Epithelial cell of prostate (primary cell): ENCODE data around the gene LRRC8E.

ENCODE experiments used
- DNase-seq: peaks from one replicate; pipeline ENCODE4 v3.0.0-alpha.2; 2011; ENCODE audit warnings: low read depth, low spot score
- H3K27ac ChIP-seq: fragments of 450-650 bp; 2 replicates; pipeline ENCODE4 v1.5.1; 2017; ENCODE audit warnings: mild to moderate bottlenecking

Gene LRRC8E

DNA sequence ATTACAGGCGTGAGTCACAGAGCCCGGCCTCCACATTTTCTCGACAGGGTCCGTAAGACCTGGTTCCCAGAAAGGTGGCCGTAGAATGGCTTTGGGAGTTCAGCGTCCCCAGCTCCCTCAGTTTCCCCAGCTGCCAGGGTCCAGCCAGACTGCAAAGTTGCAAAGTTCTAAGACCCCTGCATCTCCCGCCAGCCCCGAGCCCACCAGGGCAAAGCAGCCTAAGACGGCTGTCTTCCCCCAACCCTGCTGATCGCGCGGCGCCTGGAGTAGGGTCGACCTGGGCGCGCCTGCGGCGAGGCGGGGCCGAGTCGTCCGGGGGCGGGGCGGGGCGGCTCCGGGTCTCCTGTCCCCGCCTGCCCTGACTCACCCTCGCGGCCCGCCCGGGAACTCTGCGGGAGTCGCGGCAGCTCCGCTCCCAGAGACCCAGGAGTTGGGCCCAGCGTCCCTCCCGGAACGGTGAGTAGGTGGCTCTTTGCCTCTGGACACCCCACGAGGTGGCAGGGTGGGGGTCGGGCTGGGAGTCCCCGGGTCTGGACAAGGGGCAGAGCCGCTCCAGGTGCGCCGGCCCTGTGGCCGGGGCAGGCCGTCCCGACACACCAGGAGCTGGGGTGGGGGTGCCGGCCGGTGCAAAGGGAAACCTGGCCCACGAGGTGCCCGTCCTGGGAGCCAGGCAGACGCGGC, at the start of gene LRRC8E:
LRRC8E (plus strand) TSS at position 366 of the 681 bp plus-strand sequence. CDS start 7,094 bp downstream, outside the sequence.
- H3K27ac ChIP-seq, result no peak within 1 kb of the TSS
- DNase-seq, result no peak

DNA sequence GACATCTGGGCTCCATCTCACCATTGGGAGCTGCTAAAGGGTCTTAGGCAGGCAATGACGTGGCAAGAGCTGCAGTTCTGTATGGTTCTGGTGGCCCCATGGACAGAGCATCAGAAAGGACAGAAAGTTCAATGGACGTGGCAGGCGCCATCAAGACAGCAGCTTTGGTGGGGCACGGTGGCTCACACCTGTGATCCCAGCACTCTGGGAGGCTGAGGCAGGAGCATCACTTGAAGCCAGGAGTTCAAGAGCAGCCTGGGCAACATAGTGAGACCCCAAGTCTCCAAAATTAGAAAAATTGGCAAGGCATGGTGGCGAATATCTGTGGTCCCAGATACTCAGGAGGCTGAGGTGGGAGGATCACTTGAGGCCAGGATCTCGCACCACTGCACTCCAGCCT, 48.8 kb upstream of the LRRC8E start:
- no peak overlapping the region for H3K27ac ChIP-seq
- DNase-seq, result no peak

DNA sequence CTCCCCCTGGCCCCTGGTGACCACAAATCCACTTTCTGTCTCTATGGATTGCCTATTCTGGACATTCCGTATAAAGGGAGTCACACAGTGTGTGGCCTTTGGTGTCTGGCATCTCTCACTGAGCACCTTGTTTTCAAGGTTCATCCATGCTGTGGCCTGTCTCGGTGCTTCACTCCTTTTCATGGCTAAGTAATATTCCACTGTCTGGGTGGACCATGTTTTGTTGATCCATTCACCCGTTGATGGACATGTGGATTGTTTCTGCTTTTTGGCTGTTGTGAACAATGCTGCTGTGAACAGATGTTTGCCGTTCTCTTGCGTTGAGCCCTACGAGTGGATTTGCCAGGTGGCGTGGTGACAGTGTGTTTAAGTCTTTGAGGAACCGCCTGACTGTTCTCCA, 47.7 kb upstream of the LRRC8E start:
- DNase-seq, result no peak
- no peak overlapping the region for H3K27ac ChIP-seq

DNA sequence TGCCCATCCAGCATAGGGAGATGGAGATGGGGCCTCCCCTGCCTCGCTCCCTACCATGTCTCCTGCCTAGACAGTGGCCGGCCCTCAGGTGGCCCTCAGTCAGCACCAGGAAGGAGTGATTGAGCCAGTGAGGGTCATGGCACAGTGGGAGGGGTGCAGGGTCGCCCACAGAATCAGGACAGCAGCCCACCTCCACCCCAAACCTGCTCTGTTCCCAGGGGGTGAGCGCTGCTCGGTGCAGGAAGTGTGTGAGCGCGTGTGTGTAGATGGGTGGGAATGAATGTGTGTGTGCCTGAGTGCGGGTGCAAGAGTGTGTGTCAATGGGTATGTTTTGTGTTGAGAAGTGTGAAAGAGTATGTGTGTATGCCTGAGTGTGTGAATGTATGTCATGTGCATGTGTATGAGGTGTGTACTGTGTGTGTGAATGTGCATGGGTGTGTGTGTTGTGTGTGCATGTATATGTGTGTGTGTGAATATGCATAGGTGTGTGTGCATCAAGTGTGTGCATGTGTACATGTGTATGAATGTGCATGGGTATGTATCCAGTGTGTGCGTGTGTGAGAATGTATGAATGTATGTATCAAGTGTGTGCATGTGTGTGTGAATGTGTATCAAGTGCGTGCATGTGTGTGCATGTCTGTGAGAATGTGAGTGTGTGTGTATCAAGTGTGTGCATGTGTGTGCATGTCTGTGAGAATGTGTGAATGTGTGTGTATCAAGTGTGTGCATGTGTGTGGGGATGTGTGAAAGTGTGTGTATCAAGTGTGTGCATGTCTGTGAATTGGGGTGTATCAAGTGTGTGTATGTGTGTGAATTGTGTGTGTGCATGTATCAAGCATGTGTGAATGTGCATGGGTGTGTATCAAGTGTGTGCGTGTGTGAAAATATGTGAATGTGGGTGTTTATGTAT, 46.3 kb upstream of the LRRC8E start:
- no peak overlapping the region for H3K27ac ChIP-seq
- no peak for DNase-seq

DNA sequence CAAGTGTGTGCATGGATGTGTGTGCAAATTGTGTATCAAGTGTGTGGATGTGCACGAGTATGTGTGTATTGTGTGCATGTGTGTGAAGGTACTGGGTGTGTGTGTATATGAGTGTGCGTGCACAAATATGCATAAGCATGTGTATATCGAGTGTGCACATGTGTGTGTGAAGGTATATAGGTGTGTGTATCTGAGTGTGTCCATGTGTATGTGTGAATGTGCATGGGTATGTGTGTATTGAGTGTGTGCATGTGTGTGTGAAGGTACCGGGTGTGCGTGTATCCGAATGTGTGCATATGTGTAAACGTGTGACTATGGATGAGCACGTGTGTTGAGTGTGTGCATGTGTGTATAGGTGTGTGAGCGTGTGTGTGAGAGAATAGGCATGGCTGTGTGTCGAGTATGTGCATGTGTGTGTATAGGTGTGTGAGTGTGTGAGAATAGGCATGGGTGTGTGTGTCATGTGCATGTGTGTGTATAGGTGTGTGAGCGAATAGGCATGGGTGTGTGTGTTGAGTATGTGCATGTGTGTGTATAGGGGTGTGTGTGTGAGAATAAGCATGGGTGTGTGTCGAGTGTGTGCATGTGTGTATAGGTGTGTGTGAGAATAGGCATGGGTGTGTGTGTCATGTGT, 45.5 kb upstream of the LRRC8E start:
- no peak for DNase-seq
- H3K27ac ChIP-seq, result no peak overlapping the region

DNA sequence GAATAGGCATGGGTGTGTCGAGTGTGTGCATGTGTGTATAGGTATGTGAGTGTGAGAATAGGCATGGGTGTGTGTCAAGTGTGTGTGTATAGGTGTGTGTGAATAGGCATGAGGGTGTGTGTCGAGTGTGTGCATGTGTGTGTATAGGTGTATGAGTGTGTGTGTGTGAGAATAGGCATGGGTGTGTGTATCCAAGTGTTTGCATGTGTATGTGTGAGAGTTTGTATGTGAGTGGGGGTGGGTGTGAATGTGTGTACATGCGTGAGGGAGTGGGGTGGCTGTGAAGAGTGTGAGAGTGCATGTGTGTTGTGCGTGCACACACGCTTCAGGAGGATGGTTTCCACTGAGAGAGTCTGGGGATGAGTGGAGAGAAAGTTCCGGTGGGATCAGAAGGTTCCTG, 44.8 kb upstream of the LRRC8E start:
- no peak overlapping the region for H3K27ac ChIP-seq
- DNase-seq, result no peak

DNA sequence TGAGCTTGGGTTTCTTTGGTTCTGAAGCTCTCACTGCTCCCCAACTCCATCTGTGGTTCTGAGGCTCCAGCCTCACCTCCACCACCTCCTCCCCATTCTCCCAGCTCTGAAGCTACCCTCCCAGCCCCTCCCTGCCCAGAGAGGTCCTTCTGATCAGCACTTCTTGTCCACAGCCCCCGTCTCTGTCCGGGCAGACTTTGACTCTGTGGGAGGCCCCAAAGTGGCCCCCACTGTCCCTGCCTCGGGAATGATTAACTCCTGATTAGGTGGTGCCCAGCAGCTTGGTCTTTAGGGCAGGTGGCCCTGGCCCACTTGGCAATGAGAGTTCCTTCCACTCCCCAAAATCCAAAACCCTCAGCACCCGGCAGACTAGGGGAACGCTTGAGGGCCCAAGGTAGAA, 43.9 kb upstream of the LRRC8E start:
- DNase-seq, result no peak
- no peak overlapping the region for H3K27ac ChIP-seq

DNA sequence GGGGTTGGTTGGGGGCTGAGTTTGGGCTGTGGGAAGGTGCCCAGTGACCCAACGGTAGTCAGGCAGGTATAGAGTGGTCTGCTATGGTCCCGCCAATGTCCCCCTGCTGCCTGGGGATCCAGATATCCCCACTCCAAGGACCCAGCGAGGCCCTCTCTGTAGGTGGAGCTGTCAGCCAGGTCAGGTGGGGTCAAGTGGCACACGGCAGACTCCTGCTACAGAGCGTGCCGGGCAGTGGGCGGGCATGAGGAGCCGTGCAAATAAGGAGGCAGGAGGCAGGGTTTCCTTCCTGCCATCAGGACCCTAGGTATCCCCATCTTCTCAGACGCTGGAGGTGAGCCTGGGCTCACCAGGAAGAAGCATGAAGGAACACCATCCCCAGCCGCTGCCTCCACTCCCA, 43.4 kb upstream of the LRRC8E start:
- H3K27ac ChIP-seq, result no peak overlapping the region
- DNase-seq, result no peak

DNA sequence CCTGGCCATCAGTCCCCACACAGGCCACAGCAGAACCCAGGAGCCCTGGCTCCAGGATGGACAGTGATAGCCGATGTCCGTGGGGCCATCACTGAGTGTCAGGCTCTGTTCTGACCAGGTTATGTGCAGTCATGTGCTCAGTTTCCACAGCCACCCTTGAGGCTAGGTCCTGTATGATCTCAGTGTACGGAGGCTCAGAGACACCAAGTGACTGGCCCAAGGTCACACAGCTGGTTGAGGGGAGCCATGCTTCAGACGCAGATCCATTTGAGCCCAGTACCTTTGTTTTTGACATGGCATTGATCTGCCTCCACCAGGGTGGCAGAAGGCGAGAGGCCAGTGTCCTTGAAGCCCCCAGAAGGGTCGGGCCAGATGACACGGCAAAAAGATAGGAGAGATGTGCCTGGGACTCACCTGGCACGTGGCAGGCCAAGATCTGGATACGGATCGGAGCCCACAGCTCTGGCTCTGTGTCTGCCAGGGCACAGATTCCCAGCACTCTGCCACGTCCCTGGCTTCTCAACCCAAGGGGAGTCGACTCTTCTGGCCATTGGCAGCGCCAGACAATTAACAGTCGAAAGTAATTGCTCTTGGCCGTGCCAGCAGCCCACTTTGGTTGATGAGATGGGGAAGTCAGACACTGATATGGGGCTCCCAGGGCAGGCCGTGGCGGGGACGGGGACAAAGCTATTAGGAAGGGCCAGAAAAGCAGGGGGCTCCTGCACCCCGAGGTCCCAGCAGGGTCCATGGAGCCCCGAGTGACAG, 42.7 kb upstream of the LRRC8E start:
- no peak for DNase-seq
- no peak overlapping the region for H3K27ac ChIP-seq

DNA sequence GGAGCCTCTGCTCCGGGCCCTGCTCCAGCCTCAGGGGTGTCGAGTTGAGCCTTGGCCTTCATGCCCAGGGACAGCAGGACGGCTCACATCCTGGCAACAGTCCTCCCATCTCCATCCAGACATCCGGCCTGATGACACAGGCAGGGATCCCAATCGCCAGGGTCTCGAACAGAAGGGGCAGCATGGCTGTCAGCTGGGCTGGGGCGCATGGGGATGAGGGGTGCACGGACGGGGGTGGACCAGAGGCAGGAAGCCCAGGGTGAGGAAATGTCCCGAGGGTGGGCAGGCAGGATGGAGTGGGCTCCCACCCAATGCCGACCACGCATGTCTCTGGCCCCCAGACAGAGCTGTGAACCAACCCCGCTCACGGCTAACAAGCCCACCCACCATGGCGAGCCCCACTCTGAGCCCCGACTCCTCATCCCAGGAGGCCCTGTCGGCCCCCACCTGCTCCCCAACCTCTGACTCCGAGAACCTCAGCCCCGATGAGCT, 42.1 kb upstream of the LRRC8E start:
- no peak for DNase-seq
- H3K27ac ChIP-seq, result no peak overlapping the region

DNA sequence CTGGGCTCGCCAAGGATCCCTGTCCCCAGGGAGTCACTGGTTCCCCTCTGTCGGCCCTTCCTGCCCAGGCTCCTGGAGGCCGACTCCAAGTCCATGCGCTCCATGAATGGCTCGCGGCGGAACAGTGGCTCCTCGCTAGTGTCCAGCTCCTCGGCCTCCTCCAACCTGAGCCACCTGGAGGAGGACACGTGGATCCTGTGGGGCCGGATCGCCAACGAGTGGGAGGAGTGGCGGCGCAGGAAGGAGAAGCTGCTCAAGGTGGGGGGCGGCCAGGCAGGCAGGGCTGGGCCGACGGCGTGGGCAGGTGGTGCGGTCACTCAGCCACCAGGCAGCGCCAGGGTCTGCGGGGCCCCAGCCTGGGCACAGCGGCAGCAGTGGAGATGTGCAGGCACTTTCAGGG, 40.6 kb upstream of the LRRC8E start:
- no peak overlapping the region for H3K27ac ChIP-seq
- no peak for DNase-seq

DNA sequence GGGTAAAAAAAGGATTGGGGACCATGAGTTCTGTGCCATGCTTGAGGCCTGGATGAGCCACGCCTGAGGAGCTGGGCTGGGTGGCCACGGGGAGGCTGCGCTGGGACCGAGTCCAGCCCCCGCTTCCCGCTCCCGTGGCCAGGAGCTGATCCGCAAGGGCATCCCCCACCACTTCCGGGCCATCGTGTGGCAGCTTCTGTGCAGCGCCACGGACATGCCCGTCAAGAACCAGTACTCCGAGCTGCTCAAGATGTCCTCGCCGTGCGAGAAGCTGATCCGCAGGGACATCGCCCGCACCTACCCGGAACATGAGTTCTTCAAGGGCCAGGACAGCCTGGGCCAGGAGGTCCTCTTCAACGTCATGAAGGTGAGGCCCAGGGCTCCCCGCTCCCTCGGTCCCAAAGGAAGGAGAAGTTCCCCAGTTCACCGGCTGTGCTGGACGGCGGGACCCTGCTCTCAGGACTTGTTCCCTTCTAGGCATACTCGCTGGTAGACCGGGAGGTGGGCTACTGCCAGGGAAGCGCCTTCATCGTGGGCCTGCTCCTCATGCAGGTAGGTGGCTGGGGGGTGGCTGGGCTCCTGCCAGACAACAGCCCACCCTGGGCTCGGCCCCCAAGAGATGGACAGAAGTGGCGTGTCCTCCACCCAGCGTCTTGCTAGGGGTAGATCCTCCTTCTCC, 39.4 kb upstream of the LRRC8E start:
- DNase-seq, result no peak
- H3K27ac ChIP-seq, result no peak overlapping the region

DNA sequence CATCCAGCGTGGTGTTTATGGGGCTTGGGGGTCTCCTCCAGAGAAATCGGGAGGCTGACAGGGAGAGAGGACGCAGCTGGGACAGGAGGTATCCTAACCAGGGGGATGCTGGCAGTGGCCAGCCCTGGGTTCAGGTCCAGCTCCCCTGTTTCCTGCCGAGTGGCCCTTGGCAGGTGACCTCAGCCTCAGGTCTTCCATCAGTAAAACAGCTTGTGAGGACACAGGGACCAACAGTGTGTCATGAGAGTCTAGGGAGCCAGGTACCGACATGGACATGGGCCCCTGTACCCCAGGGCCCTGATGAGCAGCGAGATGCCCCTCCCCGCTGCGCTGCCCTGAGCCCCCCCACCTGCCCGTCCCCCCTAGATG, 38.7 kb upstream of the LRRC8E start:
- DNase-seq, result no peak
- no peak overlapping the region for H3K27ac ChIP-seq

DNA sequence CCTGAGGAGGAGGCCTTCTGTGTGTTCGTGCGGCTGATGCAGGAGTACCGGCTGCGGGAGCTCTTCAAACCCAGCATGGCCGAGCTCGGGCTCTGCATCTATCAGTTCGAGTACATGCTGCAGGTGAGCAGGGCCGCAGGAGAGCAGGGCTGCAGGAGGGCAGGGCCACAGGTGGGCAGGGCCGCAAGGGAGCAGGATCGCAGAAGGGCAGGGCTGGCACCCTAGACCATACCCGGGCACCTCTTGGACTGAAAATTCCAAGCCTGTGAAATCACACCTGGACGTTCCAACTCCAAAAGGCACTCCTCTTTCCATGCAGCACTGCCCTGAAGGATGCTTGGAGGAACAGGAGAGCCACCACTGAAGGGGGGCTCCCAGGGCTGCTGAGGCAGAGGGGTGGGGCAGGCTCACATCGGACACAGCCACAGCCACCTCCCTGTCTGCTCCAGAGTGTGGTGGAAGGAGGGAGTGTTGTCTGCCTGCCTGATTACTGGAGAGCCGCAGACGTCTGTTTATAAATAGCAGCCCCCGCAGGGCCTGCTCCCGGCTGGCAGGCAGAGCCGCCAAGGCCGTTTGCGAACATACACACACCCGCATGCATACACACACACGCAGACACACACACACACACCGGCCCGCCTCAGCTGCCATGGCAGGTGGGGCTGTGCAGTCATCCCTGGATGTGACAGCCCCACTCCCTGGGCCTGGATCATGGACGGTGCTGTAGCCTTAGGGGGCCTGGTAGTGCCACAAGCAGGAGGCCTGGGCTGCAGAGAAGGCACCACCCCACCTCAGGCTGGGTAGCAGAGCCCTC, 38.1 kb upstream of the LRRC8E start:
- no peak overlapping the region for H3K27ac ChIP-seq
- DNase-seq, result no peak

DNA sequence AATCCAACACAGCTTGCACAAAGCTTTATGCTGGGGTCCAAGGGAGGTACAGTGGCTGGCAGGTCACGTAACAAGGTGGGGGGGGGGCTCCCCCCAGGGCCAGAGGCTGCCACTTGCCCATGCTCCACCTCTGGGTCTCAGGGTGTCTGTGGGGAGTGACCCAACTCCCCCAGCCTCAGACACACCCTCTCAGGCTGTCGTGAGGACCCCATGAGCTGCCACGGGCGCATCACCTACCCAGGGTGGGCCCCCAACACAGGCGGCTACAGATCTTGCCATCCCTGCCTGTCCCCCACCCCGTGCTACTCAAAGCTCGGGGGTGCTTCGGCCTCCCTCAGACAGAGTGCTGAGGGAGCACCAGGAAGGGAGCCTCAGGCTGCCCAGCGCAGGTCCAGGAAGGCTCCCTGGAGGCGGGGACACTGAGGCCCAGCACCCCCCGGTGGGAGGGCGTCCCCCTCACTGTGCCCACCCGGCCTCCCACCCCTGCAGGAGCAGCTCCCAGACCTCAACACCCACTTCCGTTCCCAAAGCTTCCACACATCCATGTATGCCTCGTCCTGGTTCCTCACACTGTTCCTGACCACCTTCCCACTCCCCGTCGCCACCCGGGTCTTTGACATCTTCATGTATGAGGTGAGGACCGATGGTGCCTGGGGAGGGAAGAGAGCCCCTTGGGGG, 37.2 kb upstream of the LRRC8E start:
- no peak for DNase-seq
- H3K27ac ChIP-seq, result no peak overlapping the region

DNA sequence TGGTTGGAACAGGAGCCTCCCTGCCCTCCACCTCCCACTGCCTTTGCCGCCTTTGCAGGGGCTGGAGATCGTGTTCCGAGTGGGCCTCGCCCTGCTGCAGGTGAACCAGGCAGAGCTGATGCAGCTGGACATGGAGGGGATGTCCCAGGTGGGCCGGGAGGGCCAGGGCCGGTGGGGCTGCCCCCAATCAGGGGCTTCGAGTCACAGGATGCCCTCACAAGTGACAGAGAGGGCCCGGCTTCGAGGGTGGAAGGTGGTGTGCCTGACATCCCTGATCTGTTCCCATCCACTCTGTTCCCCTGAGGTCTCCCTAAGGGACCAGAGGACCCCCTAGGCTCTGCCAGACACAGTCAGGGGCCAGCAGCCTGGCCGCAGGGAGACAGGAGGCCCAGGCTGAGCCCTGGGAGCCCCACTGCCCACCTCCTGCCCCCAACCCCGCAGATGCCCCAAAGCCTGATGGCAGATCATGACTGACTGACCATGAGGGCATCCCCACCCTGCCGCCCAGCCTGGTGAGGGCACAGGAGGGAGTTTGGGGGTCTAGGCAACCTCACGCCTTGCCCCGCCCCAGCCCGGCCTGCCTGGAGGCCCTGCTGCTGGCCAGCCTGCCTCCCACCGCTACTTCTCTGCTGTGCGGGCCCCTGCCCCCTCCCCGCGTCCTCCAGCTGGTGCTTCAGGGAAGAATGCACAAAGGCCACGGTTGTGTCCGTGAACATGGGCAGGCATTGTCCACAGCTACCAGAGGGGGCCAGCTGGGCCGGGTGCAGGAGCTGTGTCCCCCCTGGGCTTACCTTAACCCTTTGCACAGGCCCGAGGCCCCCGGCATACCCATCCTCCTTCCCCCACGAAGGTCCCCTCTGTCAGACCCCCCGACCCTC, 36.4 kb upstream of the LRRC8E start:
- no peak overlapping the region for H3K27ac ChIP-seq
- DNase-seq, result no peak
